GM19099 (cell line): ENCODE results near the gene GDF15.

ENCODE experiments used
- POLR2A ChIP-seq: IDR thresholded peaks from 3 replicates; pipeline ENCODE4 v1.6.1; 2011; ENCODE audit warnings: low read depth; ENCODE audit not compliant: insufficient read length; ENCODE audit errors: extremely low read depth

GDF15 gene

DNA sequence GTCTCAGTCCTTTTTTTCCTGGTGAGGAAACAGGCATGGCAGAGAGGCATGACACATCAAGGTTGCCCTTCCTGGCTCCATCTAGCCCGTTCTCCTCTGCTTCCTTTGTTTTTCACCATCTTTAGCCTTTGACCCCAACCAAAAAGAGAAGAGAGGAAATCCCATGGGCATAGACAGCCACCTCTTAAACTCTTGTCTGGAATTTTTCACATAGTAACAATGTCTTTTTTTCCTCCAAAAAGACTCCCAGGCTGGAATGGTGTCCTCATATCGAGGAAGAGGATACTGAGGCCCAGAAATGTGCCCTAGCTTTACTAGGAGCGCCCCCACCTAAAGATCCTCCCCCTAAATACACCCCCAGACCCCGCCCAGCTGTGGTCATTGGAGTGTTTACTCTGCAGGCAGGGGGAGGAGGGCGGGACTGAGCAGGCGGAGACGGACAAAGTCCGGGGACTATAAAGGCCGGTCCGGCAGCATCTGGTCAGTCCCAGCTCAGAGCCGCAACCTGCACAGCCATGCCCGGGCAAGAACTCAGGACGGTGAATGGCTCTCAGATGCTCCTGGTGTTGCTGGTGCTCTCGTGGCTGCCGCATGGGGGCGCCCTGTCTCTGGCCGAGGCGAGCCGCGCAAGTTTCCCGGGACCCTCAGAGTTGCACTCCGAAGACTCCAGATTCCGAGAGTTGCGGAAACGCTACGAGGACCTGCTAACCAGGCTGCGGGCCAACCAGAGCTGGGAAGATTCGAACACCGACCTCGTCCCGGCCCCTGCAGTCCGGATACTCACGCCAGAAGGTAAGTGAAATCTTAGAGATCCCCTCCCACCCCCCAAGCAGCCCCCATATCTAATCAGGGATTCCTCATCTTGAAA lies at the start of gene GDF15:
Gene GDF15 (plus strand): TSS at position 484 of the 868 bp plus-strand sequence. CDS start 32 bp downstream, at position 516.
- peak; percentile 46 for TF ChIP-seq POLR2A

GRCh38 chr19:18338541-18338940 lies 47.4 kb upstream of the GDF15 start:
- TF ChIP-seq POLR2A: no peak

DNA sequence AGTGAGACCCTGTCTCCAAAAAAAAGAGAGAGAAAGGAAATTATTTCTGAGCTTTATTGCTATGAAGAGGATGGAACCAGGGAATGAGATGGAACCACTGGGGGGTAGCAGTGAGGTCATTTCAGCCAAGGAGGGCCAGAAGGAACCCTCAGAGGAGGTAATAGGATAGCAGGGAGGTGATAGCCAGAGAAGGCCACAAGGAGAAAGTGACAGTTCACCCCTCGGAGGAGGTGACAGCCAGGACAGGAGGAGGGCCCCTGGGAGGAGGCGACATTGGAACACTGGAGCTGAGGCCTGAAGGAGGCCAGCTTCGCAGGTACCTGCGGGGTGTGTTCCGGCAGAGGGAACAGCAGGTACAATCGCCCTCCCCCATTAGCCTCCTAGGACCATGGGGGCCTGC lies 46.2 kb upstream of the GDF15 start:
- TF ChIP-seq POLR2A: no peak

DNA sequence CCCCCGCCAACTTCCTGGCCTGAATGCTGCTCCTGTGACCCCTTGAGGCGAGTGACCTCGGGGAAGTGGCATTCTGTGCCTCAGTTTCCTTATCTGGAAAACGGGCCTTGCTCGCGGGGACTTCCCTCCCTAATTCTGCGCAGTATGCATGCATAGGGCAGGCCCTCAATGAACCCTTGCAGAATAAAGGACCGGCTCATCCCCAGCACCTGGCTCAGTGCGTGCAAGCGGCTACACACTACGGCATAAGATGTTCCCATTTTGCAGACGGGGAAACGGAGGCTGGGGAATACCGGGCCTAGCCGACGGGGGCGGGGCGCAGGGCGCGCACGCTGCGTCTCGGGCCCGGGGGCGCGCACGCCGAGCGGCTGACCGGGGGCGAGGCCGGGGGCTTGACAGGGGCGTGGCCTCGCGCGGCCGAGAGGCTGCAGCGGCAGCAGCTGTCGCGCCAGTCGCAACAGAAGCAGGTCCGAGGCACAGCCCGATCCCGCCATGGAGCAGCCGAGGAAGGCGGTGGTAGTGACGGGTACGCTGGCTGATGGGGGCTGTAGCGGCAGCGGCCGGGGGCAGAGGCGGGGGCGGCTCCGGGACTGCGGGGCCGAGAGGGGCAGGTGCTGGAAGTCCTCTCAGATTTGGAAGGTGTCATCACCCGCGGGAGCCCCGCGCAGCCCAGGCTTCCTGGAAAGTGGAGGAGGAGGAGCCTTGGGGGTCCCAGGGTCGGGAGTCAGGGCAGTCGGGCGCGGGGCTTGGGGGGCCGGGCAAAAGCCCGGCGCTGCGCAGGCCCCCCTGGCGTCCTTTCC lies 45.6 kb upstream of the GDF15 start, which contains the start of gene PGPEP1:
Gene PGPEP1 (plus strand): TSS at position 409 of the 800 bp plus-strand sequence. CDS start 84 bp downstream, at position 493.
- TF ChIP-seq POLR2A: peak; percentile 72

GRCh38 chr19:18340990-18341868 lies 44.7 kb upstream of the GDF15 start:
- peak; percentile 27 for TF ChIP-seq POLR2A

DNA sequence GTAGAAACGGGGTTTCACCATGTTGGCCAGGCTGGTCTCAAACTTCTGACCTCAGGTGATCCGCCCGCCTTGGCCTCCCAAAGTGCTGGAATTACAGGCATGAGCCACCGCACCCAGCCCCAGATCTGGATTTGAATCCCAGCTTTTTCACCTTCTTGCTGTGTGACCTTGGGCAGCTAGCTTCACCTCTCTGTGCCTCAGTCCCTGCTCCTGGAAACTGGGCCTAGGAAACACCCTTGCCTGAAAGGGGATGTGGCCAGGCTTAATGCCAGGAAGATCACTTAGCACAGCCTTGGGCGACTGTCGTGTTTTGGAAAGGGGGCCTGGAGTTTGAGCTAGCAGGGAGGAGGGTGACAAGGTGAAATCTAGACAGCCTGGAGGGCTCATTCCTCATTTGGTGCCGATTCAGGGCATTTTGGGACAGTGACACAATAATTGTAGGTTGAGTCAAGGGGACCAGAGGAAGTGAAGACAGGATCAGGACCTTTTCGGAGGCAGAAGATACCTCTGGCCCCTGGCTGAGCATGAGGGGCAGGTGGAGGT lies 43.8 kb upstream of the GDF15 start:
- TF ChIP-seq POLR2A: no peak

DNA sequence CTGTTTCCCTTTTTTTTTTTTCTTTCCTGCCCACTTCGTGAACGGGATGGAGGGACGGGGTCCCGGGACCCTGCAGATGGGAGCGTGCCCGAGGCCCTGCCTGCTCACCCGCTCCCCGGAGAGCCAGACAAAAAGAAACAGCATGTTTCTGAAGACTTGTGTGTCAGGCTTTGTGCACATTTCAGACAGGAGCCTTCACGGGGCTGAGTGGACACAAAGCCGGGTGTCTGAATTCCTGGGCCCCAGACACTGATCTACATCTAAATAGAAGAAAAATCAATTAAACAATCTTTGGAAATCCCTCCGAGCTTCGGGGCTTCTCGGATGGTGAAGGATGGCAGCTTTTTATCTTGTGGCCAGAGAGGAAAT lies 41.4 kb upstream of the GDF15 start:
- no peak for TF ChIP-seq POLR2A

DNA sequence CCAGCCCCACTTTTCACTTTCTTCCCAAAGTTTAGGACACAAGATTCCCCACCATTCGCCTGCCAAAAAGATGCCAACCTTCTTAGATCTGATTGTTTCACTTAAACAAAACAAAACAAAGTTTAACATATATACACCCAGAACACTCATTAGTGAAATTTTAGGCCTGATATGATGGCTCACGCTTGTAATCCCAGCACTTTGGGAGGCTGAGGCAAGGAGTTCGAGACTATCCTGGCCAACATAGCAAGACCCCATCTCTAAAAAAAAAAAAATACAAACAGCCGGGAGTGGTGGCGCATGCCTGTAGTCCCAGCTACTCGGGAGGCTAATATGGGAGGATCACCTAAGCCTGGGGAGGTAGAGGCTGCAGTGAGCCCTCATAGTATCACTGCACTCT lies 40.7 kb upstream of the GDF15 start:
- TF ChIP-seq POLR2A: no peak

GRCh38 chr19:18346091-18346490 lies 39.9 kb upstream of the GDF15 start:
- no peak for TF ChIP-seq POLR2A

DNA sequence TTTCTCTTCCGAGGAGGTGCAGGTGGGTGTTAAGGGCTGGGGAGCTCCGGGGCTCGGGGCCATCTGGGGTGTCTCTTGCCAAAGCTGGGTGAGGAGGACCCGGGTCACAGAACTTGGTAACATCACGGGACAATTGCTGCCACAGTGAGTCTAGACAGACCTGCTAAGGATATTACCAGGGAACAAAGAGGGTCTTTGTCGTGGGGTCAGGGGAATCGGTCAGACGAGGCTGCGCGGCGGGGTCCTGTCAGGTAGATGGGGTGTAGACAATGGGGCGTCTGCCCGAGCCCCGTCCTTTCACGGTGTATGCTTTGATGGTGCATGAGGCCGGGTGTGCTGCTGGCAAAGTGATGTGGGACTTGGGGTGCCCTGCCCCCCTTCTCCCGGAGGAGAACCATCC lies 37.8 kb upstream of the GDF15 start:
- no peak for TF ChIP-seq POLR2A

GRCh38 chr19:18349524-18350128 lies 36.3 kb upstream of the GDF15 start:
- TF ChIP-seq POLR2A: no peak

GRCh38 chr19:18350490-18350889 lies 35.5 kb upstream of the GDF15 start:
- no peak for TF ChIP-seq POLR2A

GRCh38 chr19:18351544-18351943 lies 34.4 kb upstream of the GDF15 start:
- TF ChIP-seq POLR2A: no peak

- no peak for TF ChIP-seq POLR2A
These were observed 32.5 kb upstream of the GDF15 start for GRCh38 chr19:18353378-18354005.
